H9 (cell line): Measurements from ENCODE around the gene PAK6. TPM values are rescaled to one million over a fixed set of nuclear protein-coding genes. Genes with fewer than 3 reads are reported as not detected.

ENCODE experiments used
- DNase-seq: peaks from one replicate; pipeline ENCODE4 v3.0.0-alpha.2; 2017
- H2AFZ ChIP-seq: one replicate; pipeline ENCODE4 v1.6.1; 2013; ENCODE audit warnings: mild to moderate bottlenecking, low read length, control low read depth, moderate library complexity
- H2AK5ac ChIP-seq: 2 replicates; pipeline ENCODE4 v1.6.1; 2013; ENCODE audit warnings: low read length, control low read depth, mixed read lengths; ENCODE audit not compliant: insufficient read length
- H2BK120ac ChIP-seq: one replicate; pipeline ENCODE4 v1.6.1; 2013; ENCODE audit warnings: low read depth, mild to moderate bottlenecking, low read length, control low read depth, inconsistent platforms; ENCODE audit not compliant: poor library complexity, severe bottlenecking
- H2BK12ac ChIP-seq: 2 replicates; pipeline ENCODE4 v1.6.1; 2013; ENCODE audit warnings: low read length, control low read depth, mixed read lengths, low read depth; ENCODE audit not compliant: insufficient read length
- H2BK15ac ChIP-seq: 2 replicates; pipeline ENCODE4 v1.6.1; 2013; ENCODE audit warnings: low read depth, low read length, control low read depth
- H2BK20ac ChIP-seq: one replicate; pipeline ENCODE4 v1.6.1; 2013; ENCODE audit warnings: low read depth, mild to moderate bottlenecking, low read length, control low read depth, inconsistent platforms; ENCODE audit not compliant: poor library complexity, severe bottlenecking
- H2BK5ac ChIP-seq: 2 replicates; pipeline ENCODE4 v1.6.1; 2013; ENCODE audit warnings: low read length, control low read depth, mixed read lengths; ENCODE audit not compliant: insufficient read length
- H3K14ac ChIP-seq: 2 replicates; pipeline ENCODE4 v1.6.1; 2013; ENCODE audit warnings: low read length, control low read depth; ENCODE audit not compliant: insufficient read depth
- H3K18ac ChIP-seq: 2 replicates; pipeline ENCODE4 v1.6.1; 2013; ENCODE audit warnings: low read depth, mild to moderate bottlenecking, mixed read lengths, low read length, control low read depth; ENCODE audit not compliant: insufficient read length
- H3K23ac ChIP-seq: 2 replicates; pipeline ENCODE4 v1.6.1; 2013; ENCODE audit warnings: low read length, control low read depth, mixed read lengths, low read depth; ENCODE audit not compliant: insufficient read length
- H3K23me2 ChIP-seq: 2 replicates; pipeline ENCODE4 v1.6.1; 2013; ENCODE audit warnings: low read depth, mild to moderate bottlenecking, mixed read lengths, low read length, control low read depth; ENCODE audit not compliant: insufficient read length, poor library complexity, severe bottlenecking
- H3K27ac ChIP-seq: 2 replicates; pipeline ENCODE4 v1.5.1; 2013; ENCODE audit warnings: low read length, control low read depth, mixed read lengths, low read depth; ENCODE audit not compliant: insufficient read length
- H3K27me3 ChIP-seq: 2 replicates; pipeline ENCODE4 v1.6.1; 2013; ENCODE audit warnings: low read length, control low read depth, inconsistent platforms; ENCODE audit not compliant: insufficient read depth
- H3K4ac ChIP-seq: 2 replicates; pipeline ENCODE4 v1.6.1; 2013; ENCODE audit warnings: low read depth, mild to moderate bottlenecking, control low read depth, inconsistent platforms, low read length, moderate library complexity
- H3K4me1 ChIP-seq: 2 replicates; pipeline ENCODE4 v1.6.1; 2013; ENCODE audit warnings: low read length, control low read depth, inconsistent platforms; ENCODE audit not compliant: insufficient read depth
- H3K4me2 ChIP-seq: 2 replicates; pipeline ENCODE4 v1.6.1; 2013; ENCODE audit warnings: low read length, control low read depth, mixed read lengths; ENCODE audit not compliant: insufficient read length, insufficient read depth
- H3K56ac ChIP-seq: 2 replicates; pipeline ENCODE4 v1.6.1; 2013; ENCODE audit warnings: low read depth, mild to moderate bottlenecking, mixed read lengths, low read length, control low read depth; ENCODE audit not compliant: insufficient read length
- H3K79me1 ChIP-seq: 2 replicates; pipeline ENCODE4 v1.6.1; 2013; ENCODE audit warnings: low read depth, mild to moderate bottlenecking, moderate library complexity, low read length, control low read depth, inconsistent platforms; ENCODE audit not compliant: insufficient read depth, poor library complexity, severe bottlenecking
- H3K79me2 ChIP-seq: 2 replicates; pipeline ENCODE4 v1.6.1; 2013; ENCODE audit warnings: low read length, control low read depth, inconsistent platforms; ENCODE audit not compliant: insufficient read depth
- H3K9ac ChIP-seq: 2 replicates; pipeline ENCODE4 v1.6.1; 2013; ENCODE audit warnings: low read length, control low read depth, mixed read lengths; ENCODE audit not compliant: insufficient read length; ENCODE audit errors: extremely low read depth
- H3K9me3 ChIP-seq: one replicate; pipeline ENCODE4 v1.6.1; 2013; ENCODE audit warnings: low read depth, low read length, inconsistent platforms; ENCODE audit not compliant: control insufficient read depth
- H3T11ph ChIP-seq: one replicate; pipeline ENCODE4 v1.6.1; 2013; ENCODE audit warnings: mild to moderate bottlenecking, low read length, control low read depth, inconsistent platforms
- H4K20me1 ChIP-seq: one replicate; pipeline ENCODE4 v1.6.1; 2013; ENCODE audit not compliant: control insufficient read depth, insufficient read length, insufficient read depth
- H4K5ac ChIP-seq: 2 replicates; pipeline ENCODE4 v1.6.1; 2013; ENCODE audit warnings: low read depth, mild to moderate bottlenecking, mixed read lengths, low read length, control low read depth; ENCODE audit not compliant: insufficient read length
- H4K8ac ChIP-seq: replicated peaks from 2 replicates; pipeline ENCODE4 v1.6.1; 2013; ENCODE audit warnings: low read length, control low read depth, mixed read lengths, low read depth; ENCODE audit not compliant: insufficient read length
- H4K91ac ChIP-seq: 2 replicates; pipeline ENCODE4 v1.6.1; 2013; ENCODE audit warnings: low read depth, mild to moderate bottlenecking, moderate library complexity, mixed read lengths, low read length, control low read depth; ENCODE audit not compliant: insufficient read length
- H3K27ac Mint-ChIP-seq, 3 experiments: 2 replicates in 2 of 3; 3 replicates in 1 of 3; pipeline ENCODE4 v1.8.0; 2020 to 2021; ENCODE audit warnings: mixed read lengths in 3 of 3, mild to moderate bottlenecking in 1 of 3, moderate library complexity in 1 of 3
- H3K27me3 Mint-ChIP-seq: 2 replicates; pipeline ENCODE4 v1.8.0; 2021; ENCODE audit warnings: low read depth, mild to moderate bottlenecking, moderate library complexity, mixed read lengths
- H3K36me3 Mint-ChIP-seq, 3 experiments: 2 replicates in 2 of 3; 3 replicates in 1 of 3; pipeline ENCODE4 v1.8.0; 2020 to 2021; ENCODE audit warnings: low read depth in 3 of 3, mixed read lengths in 3 of 3; ENCODE audit not compliant: insufficient read depth in 1 of 3
- H3K4me1 Mint-ChIP-seq, 2 experiments: 2 replicates each; pipeline ENCODE4 v1.8.0; 2020; ENCODE audit warnings: mixed read lengths in 2 of 2
- H3K4me3 Mint-ChIP-seq, 2 experiments: 2 replicates in 1 of 2; 3 replicates in 1 of 2; pipeline ENCODE4 v1.8.0; 2020 to 2021; ENCODE audit warnings: mild to moderate bottlenecking in 2 of 2, mixed read lengths in 2 of 2, moderate library complexity in 1 of 2
- H3K9me3 Mint-ChIP-seq, 2 experiments: 2 replicates in 1 of 2; 3 replicates in 1 of 2; pipeline ENCODE4 v1.8.0; 2020; ENCODE audit warnings: mild to moderate bottlenecking in 2 of 2, mixed read lengths in 2 of 2, moderate library complexity in 1 of 2
- CTCF ChIP-seq: fragments of 200-600 bp; sonication (generic); conservative IDR thresholded peaks from 3 replicates; pipeline ENCODE4 v1.8.0; 2021; ENCODE audit warnings: antibody characterized with exemption, mild to moderate bottlenecking
- WGBS: extraction: QIAGEN DNeasy Blood & Tissue Kit; methylation state at CpG from one replicate; pipeline ENCODE4 v1.1.7; 2013; ENCODE audit warnings: missing lambda C conversion rate, low lambda C conversion rate, mixed read lengths; ENCODE audit not compliant: insufficient read length; ENCODE audit errors: extremely low coverage; 5-methylcytosine and 5-hydroxymethylcytosine counted together
- total RNA-seq: library from RNA; stranded (reverse); gene quantifications from 2 replicates; pipeline ENCODE4 v1.2.1, GENCODE V29; 2021

PAK6 gene
- total RNA-seq, 1 experiment from 2014 or later, result 7.4 TPM

- Mint-ChIP-seq H3K9me3 (no peaks in the 10 kb centered on the region; a peak in 1 of 5 replicates), H3K36me3 (no peaks in the 10 kb centered on the region; a peak in 2 of 7 replicates), H3K27me3 (peaks cover 90% of the 10 kb centered on the region), H3K27ac (no peak within 1 kb of the TSS), H3K4me3 (peak within 1 kb of the TSS; percentile 50 to 76), H3K4me1 (peaks cover 38 to 59% of the 10 kb centered on the region in 2 experiments)
- no peak within 1 kb of the TSS for H2BK20ac ChIP-seq
- no peaks in the 10 kb centered on the region for H3K9me3 ChIP-seq
- H3K23me2 ChIP-seq, result peaks cover 10% of the 10 kb centered on the region
- no peak within 1 kb of the TSS for H3K23ac ChIP-seq
- peak within 1 kb of the TSS; percentile 41 for H3K4me2 ChIP-seq
- H3K9ac ChIP-seq, result no peak within 1 kb of the TSS
- H2BK120ac ChIP-seq, result no peak within 1 kb of the TSS
- TF ChIP-seq CTCF, result no peak
- no peak within 1 kb of the TSS for H3T11ph ChIP-seq
- no peaks in the 10 kb centered on the region for H3K79me2 ChIP-seq
- no peak for DNase-seq
- no peak within 1 kb of the TSS for H4K8ac ChIP-seq
- H3K27me3 ChIP-seq, result peaks cover 37% of the 10 kb centered on the region; the same call in 1 of the 2 replicates
- no peak within 1 kb of the TSS for H2AK5ac ChIP-seq
- H2BK15ac ChIP-seq, result no peak within 1 kb of the TSS
- H2AFZ ChIP-seq, result no peak within 1 kb of the TSS
- H2BK5ac ChIP-seq, result no peak within 1 kb of the TSS
- H2BK12ac ChIP-seq, result no peak within 1 kb of the TSS
- no CpG with 5 or more reads among the region's 76 CpGs for WGBS
- no peak within 1 kb of the TSS for H4K5ac ChIP-seq
- H4K20me1 ChIP-seq, result no peaks in the 10 kb centered on the region
- no peak within 1 kb of the TSS for H4K91ac ChIP-seq
- no peaks in the 10 kb centered on the region for H3K79me1 ChIP-seq
- peaks cover 3% of the 10 kb centered on the region; the same call in 1 of the 2 replicates for H3K4me1 ChIP-seq
- H3K4ac ChIP-seq, result no peak within 1 kb of the TSS
- no peak within 1 kb of the TSS for H3K18ac ChIP-seq
- no peak within 1 kb of the TSS for H3K27ac ChIP-seq
- no peak within 1 kb of the TSS; the same call in 1 of the 2 replicates for H3K14ac ChIP-seq
- no peak within 1 kb of the TSS for H3K56ac ChIP-seq
These were observed 44.2 kb downstream of the PAK6 start, which contains the start of gene ANKRD63 for GRCh38 chr15:40282869-40283614. TSS of gene ANKRD63 (minus strand) at chr15:40283064. CDS start at chr15:40282586, 478 bp downstream.
